Gastrocnemius medialis (tissue), 4 donors: ENCODE data around the gene IFNGR2. TPM values are rescaled to one million over a fixed set of nuclear protein-coding genes. Genes with fewer than 3 reads are reported as not detected.
"Not testable (repeated sequence)": the region's sequence is repeated elsewhere in the genome, so short reads cannot be mapped to it uniquely, and the experiment has no call there.

Experiments used
- ATAC-seq, 2 donors: fragments of 150-250 bp; one replicate each; pipeline ENCODE4 v1.9.1; 2016
- DNase-seq, 2 donors: peaks; one replicate each; pipeline ENCODE4 v3.0.0-alpha.2; 2019
- H3K27ac ChIP-seq, 4 donors: fragments of 200-600 bp; sonication (generic); 1 replicate in 1 of 4; 2 replicates in 3 of 4; pipeline ENCODE4 v1.5.1; 2016 to 2018; ENCODE audit warnings: mild to moderate bottlenecking in 2 of 4, moderate library complexity in 1 of 4
- H3K27me3 ChIP-seq, 3 donors: fragments of 200-600 bp; sonication (generic) in 2 of 3; 1 replicate in 1 of 3; 2 replicates in 2 of 3; pipeline versions ENCODE4 v1.5.1 to v1.6.0; 2016 to 2019; ENCODE audit warnings: mild to moderate bottlenecking in 1 of 3, moderate library complexity in 1 of 3
- H3K36me3 ChIP-seq, 2 donors: fragments of 200-600 bp; sonication (generic) in 1 of 2; one replicate each; pipeline ENCODE4 v1.5.1; 2017 to 2018
- H3K4me1 ChIP-seq, 2 donors: fragments of 200-600 bp; sonication (generic) in 1 of 2; one replicate each; pipeline ENCODE4 v1.5.1; 2016 to 2017; ENCODE audit warnings: mild to moderate bottlenecking in 2 of 2
- H3K4me3 ChIP-seq, 4 donors: fragments of 200-600 bp; sonication (generic) in 3 of 4; 1 replicate in 1 of 4; 2 replicates in 3 of 4; pipeline ENCODE4 v1.5.1; 2016 to 2019; ENCODE audit warnings: mild to moderate bottlenecking in 2 of 4
- H3K9me3 ChIP-seq, 3 donors: fragments of 200-600 bp; sonication (generic) in 2 of 3; 1 replicate in 1 of 3; 2 replicates in 2 of 3; pipeline ENCODE4 v1.5.1; 2016 to 2019
- CTCF ChIP-seq, 5 experiments: fragments of 450-650 bp in 3 of 5; fragments of 200-600 bp in 2 of 5; sonication (generic) in 2 of 5; IDR thresholded peaks in 4 of 5; conservative IDR thresholded peaks in 1 of 5; 1 replicate in 4 of 5; 2 replicates in 1 of 5; pipeline ENCODE4 v1.5.1; 2016 to 2019; ENCODE audit warnings: antibody characterized with exemption in 5 of 5, mild to moderate bottlenecking in 3 of 5, moderate library complexity in 3 of 5
- POLR2A ChIP-seq, 2 donors: fragments of 450-650 bp; IDR thresholded peaks; one replicate each; pipeline ENCODE4 v1.6.1; 2017; ENCODE audit warnings: antibody characterized with exemption in 2 of 2, mild to moderate bottlenecking in 2 of 2, moderate library complexity in 2 of 2
- in situ Hi-C, 4 donors: fragments of 200-750 bp; cut with MboI; loops; one replicate each; pipeline versions ENCODE4 v1.15.0 to v1.8.0; 2017; ENCODE audit warnings: low sequenced_read_pairs in 4 of 4
- intact Hi-C: fragments of 100-400 bp; cut with DNase I; formaldehyde crosslinking; loops from one replicate; pipeline ENCODE4 v1.15.1; 2023; ENCODE audit warnings: low total_unique reads
- total RNA-seq, 4 donors: library from RNA; depleted of rRNA; stranded (reverse); fragments of >200 nt; gene quantifications; one replicate each; pipeline versions ENCODE4 v1.1.0 to v1.2.3, GENCODE V29; 2016

IFNGR2 gene
- total RNA-seq, 4 donors from 2014 or later: 13.9 to 27.6 (median 24.2) TPM

GRCh38 chr21:33359446-33359845 lies 43.8 kb upstream of the IFNGR2 start:
- TF ChIP-seq POLR2A (IDR thresholded peaks at IDR 0.05) (no peak), CTCF (IDR thresholded peaks at IDR 0.05 in 4 of 5, conservative IDR thresholded peaks at IDR 0.05 in 1 of 5) (no peak)
- Histone ChIP-seq H3K27me3 (no peaks in the 10 kb centered on the region), H3K9me3 (no peaks in the 10 kb centered on the region), H3K4me3 (no peak overlapping the region), H3K27ac (peak overlapping the region in 2 of 4 donors; percentile 19 to 23), H3K4me1 (peaks cover 14 to 20% of the 10 kb centered on the region in 2 donors), H3K36me3 (peaks cover 0 to 21% of the 10 kb centered on the region in 2 donors)
- DNase-seq: no peak
- intact Hi-C loops: loop anchor here (1.0 kb wide), 1 partner anchor 86 kb away; no protein-coding TSS in a partner anchor
- in situ Hi-C loops: no loop called here
- ATAC-seq: no peak

GRCh38 chr21:33360281-33360680 lies 42.9 kb upstream of the IFNGR2 start:
- Histone ChIP-seq H3K27me3 (no peaks in the 10 kb centered on the region), H3K4me1 (peaks cover 14 to 20% of the 10 kb centered on the region in 2 donors), H3K9me3 (no peaks in the 10 kb centered on the region), H3K27ac (peak overlapping the region; percentile 16 to 51 (median 34)), H3K36me3 (peaks cover 0 to 13% of the 10 kb centered on the region in 2 donors), H3K4me3 (no peak overlapping the region)
- in situ Hi-C loops: loop anchor here in 3 of 4 donors (10.0 kb wide), 3 partner anchors 85 to 165 kb away; no protein-coding TSS in a partner anchor
- no peak for DNase-seq
- intact Hi-C loops: loop anchor here (2.0 kb wide), 2 partner anchors 15 to 35 kb away; partner anchors contain the start of gene IFNAR1
- no peak for ATAC-seq
- no peak for TF ChIP-seq CTCF (IDR thresholded peaks at IDR 0.05 in 4 of 5, conservative IDR thresholded peaks at IDR 0.05 in 1 of 5)
- no peak for TF ChIP-seq POLR2A (IDR thresholded peaks at IDR 0.05)

- ATAC-seq (peak; percentile 82 to 95), DNase-seq (peak; percentile 27 to 66)
- H3K4me1 ChIP-seq: peaks cover 14 to 20% of the 10 kb centered on the region in 2 donors
- H3K27ac ChIP-seq: peak overlapping the region; percentile 7 to 51 (median 30)
- peaks cover 0 to 5% of the 10 kb centered on the region in 2 donors for H3K36me3 ChIP-seq
- no peaks in the 10 kb centered on the region for H3K27me3 ChIP-seq
- no peaks in the 10 kb centered on the region for H3K9me3 ChIP-seq
- peak overlapping the region; percentile 5 to 48 (median 26) for H3K4me3 ChIP-seq
- intact Hi-C loops (loop anchor here (1.0 to 2.0 kb wide), 3 partner anchors 14 to 162 kb away; partner anchors contain the start of gene IFNAR1), in situ Hi-C loops (loop anchor here in 3 of 4 donors (10.0 kb wide), 3 partner anchors 84 to 166 kb away; no protein-coding TSS in a partner anchor)
- TF ChIP-seq CTCF (IDR thresholded peaks at IDR 0.05 in 4 of 5, conservative IDR thresholded peaks at IDR 0.05 in 1 of 5) (peak; percentile 75 to 88 (median 84)), POLR2A (IDR thresholded peaks at IDR 0.05) (no peak)
Measured at GRCh38 chr21:33360881-33361602, 42.2 kb upstream of the IFNGR2 start.

- Histone ChIP-seq H3K27ac (peak overlapping the region in 1 of 4 donors; percentile 16), H3K27me3 (no peaks in the 10 kb centered on the region), H3K36me3 (no peaks in the 10 kb centered on the region), H3K9me3 (no peaks in the 10 kb centered on the region), H3K4me3 (peak overlapping the region in 2 of 4 donors; percentile 18 to 48), H3K4me1 (peaks cover 14 to 20% of the 10 kb centered on the region in 2 donors)
- DNase-seq: no peak
- TF ChIP-seq POLR2A (IDR thresholded peaks at IDR 0.05) (peak; percentile 21 to 28), CTCF (IDR thresholded peaks at IDR 0.05 in 4 of 5, conservative IDR thresholded peaks at IDR 0.05 in 1 of 5) (no peak)
- no peak for ATAC-seq
- in situ Hi-C loops: loop anchor here in 3 of 4 donors (10.0 kb wide), 3 partner anchors 83 to 167 kb away; no protein-coding TSS in a partner anchor
- intact Hi-C loops: no loop called here
Measured at GRCh38 chr21:33362044-33362555, 41.1 kb upstream of the IFNGR2 start.

- not testable (repeated sequence) for H3K27ac ChIP-seq, DNase-seq
Measured at GRCh38 chr21:33363911-33364609, 39.2 kb upstream of the IFNGR2 start.

More at GRCh38 chr21:33363911-33364609, 39.2 kb upstream of the IFNGR2 start:
- H3K4me3 ChIP-seq, H3K27me3 ChIP-seq, H3K36me3 ChIP-seq, intact Hi-C loops, ATAC-seq, H3K9me3 ChIP-seq: not testable (repeated sequence)
- in situ Hi-C loops: loop anchor here in 3 of 4 donors (10.0 kb wide), 3 partner anchors 81 to 169 kb away; no protein-coding TSS in a partner anchor
- H3K4me1 ChIP-seq: peaks cover 14 to 20% of the 10 kb centered on the region in 2 donors
